GM19025 (cell line): Measurements from ENCODE around the gene VWA8.
"Not testable (repeated sequence)": the region's sequence is repeated elsewhere in the genome, so short reads cannot be mapped to it uniquely, and the experiment has no call there.

Experiments used
- ATAC-seq: cut with Tn5 transposase; IDR thresholded peaks from one replicate; pipeline ENCODE4 v1.9.1; 2021; ENCODE audit warnings: mild to moderate bottlenecking, low read depth, moderate library complexity; ENCODE audit not compliant: unreplicated experiment

VWA8 gene

GRCh38 chr13:41859565-41859964 lies 101.3 kb downstream of the VWA8 start:
- no peak for ATAC-seq

- ATAC-seq, result no peak
These were observed 102.1 kb downstream of the VWA8 start for GRCh38 chr13:41858780-41859179.

- no peak for ATAC-seq
These were observed 106.2 kb downstream of the VWA8 start for GRCh38 chr13:41854758-41855157.

- no peak for ATAC-seq
These were observed 109.6 kb downstream of the VWA8 start for GRCh38 chr13:41851351-41851750.

- ATAC-seq, result no peak
These were observed 112.3 kb downstream of the VWA8 start for GRCh38 chr13:41848435-41849255.

GRCh38 chr13:41847216-41847615 lies 113.7 kb downstream of the VWA8 start:
- ATAC-seq, result no peak

- ATAC-seq, result no peak
These were observed 118.8 kb downstream of the VWA8 start for GRCh38 chr13:41842036-41842620.

GRCh38 chr13:41837629-41838028 lies 123.3 kb downstream of the VWA8 start:
- ATAC-seq, result no peak

- no peak for ATAC-seq
These were observed 125.0 kb downstream of the VWA8 start for GRCh38 chr13:41835871-41836270.

GRCh38 chr13:41834697-41835096 lies 126.2 kb downstream of the VWA8 start:
- not testable (repeated sequence) for ATAC-seq

GRCh38 chr13:41833831-41834230 lies 127.1 kb downstream of the VWA8 start:
- ATAC-seq, result no peak

GRCh38 chr13:41833201-41833600 lies 127.7 kb downstream of the VWA8 start:
- no peak for ATAC-seq

GRCh38 chr13:41827507-41828213 lies 133.2 kb downstream of the VWA8 start:
- ATAC-seq, result no peak

GRCh38 chr13:41825691-41826090 lies 135.2 kb downstream of the VWA8 start:
- no peak for ATAC-seq

- no peak for ATAC-seq
These were observed 137.4 kb downstream of the VWA8 start for GRCh38 chr13:41823476-41823875.

GRCh38 chr13:41822560-41822959 lies 138.3 kb downstream of the VWA8 start:
- no peak for ATAC-seq

- no peak for ATAC-seq
These were observed 139.7 kb downstream of the VWA8 start for GRCh38 chr13:41821238-41821594.

GRCh38 chr13:41820581-41821237 lies 140.2 kb downstream of the VWA8 start:
- ATAC-seq, result no peak

- ATAC-seq, result no peak
These were observed 144.9 kb downstream of the VWA8 start for GRCh38 chr13:41816057-41816456.

GRCh38 chr13:41813426-41813825 lies 147.5 kb downstream of the VWA8 start:
- ATAC-seq, result no peak

- ATAC-seq, result peak; percentile 66
These were observed 148.1 kb downstream of the VWA8 start for GRCh38 chr13:41812851-41813250.
